HepG2 (cell line): ENCODE results near the gene SMIM22. TPM values are rescaled to one million over a fixed set of nuclear protein-coding genes. Genes with fewer than 3 reads are reported as not detected.
A peak's percentile ranks its signal among the peaks of the same experiment; 100 is the strongest.

Experiments used
- ATAC-seq: fragments of 200-7000 bp; cut with Tn5 transposase; 3 replicates; pipeline ENCODE4 v1.9.1; 2020; ENCODE audit warnings: mild to moderate bottlenecking, moderate library complexity
- BruUV-seq: library from RNA; stranded (reverse); fragments of 400-500 nt; replicated peaks from 2 replicates; lab custom pipeline; 2021; lab: Mats Ljungman, UMichigan
- CTCF ChIA-PET: fragments of 300-600 bp; formaldehyde crosslinking; extraction: SDS; loops from one replicate; lab custom pipeline; 2021; ENCODE audit warnings: low total read pairs, inconsistent platforms, low intra/inter-chr PET ratio; lab: Yijun Ruan, JAX
- POLR2A ChIA-PET: fragments of 350-600 bp; sonication (Branson Sonifier 250); formaldehyde crosslinking; loops from one replicate; lab custom pipeline; 2020; ENCODE audit warnings: antibody characterized with exemption, inconsistent platforms; lab: Yijun Ruan, JAX
- DNase-seq: peaks from one replicate; pipeline ENCODE4 v3.0.0-alpha.2; 2015; ENCODE audit warnings: low spot score
- FAIRE-seq: peaks from 3 replicates; lab custom pipeline; 2011; peaks lifted over from hg19 to GRCh38; lab: Jason Lieb, UNC
- H2AFZ ChIP-seq: one replicate; pipeline ENCODE4 v1.6.1; 2011; ENCODE audit warnings: low read length, inconsistent platforms
- H3K27ac ChIP-seq: fragments of 300-600 bp; 3 replicates; pipeline ENCODE4 v1.8.0; 2011; ENCODE audit warnings: mixed run types, mild to moderate bottlenecking, mixed read lengths, low read length, inconsistent platforms; ENCODE audit not compliant: insufficient read depth; ENCODE audit errors: extremely low read length
- H3K27me3 ChIP-seq, 2 experiments: fragments of 200-600 bp in 1 of 2; 2 replicates in 1 of 2; 3 replicates in 1 of 2; pipeline versions ENCODE4 v1.6.0 to v1.8.0; 2011; ENCODE audit warnings: low read length in 2 of 2, mild to moderate bottlenecking in 2 of 2, moderate library complexity in 2 of 2, inconsistent platforms in 1 of 2; ENCODE audit not compliant: insufficient read depth in 2 of 2, control insufficient read depth in 1 of 2
- H3K36me3 ChIP-seq, 2 experiments: fragments of 200-600 bp in 1 of 2; replicated peaks in 1 of 2; 2 replicates in 1 of 2; 3 replicates in 1 of 2; pipeline versions ENCODE4 v1.5.1 to v1.8.0; 2011; ENCODE audit warnings: low read length in 2 of 2, inconsistent platforms in 1 of 2; ENCODE audit not compliant: insufficient read depth in 2 of 2, control insufficient read depth in 1 of 2
- H3K4me1 ChIP-seq: 2 replicates; pipeline ENCODE4 v1.5.1; 2012; ENCODE audit warnings: low read length, inconsistent platforms; ENCODE audit not compliant: insufficient read depth
- H3K4me2 ChIP-seq: 2 replicates; pipeline ENCODE4 v1.6.0; 2011; ENCODE audit warnings: low read depth, low read length, inconsistent platforms
- H3K4me3 ChIP-seq, 3 experiments: fragments of 200-600 bp in 1 of 3; sonication (generic), shearing (Covaris generic) in 1 of 3; replicated peaks in 1 of 3; 2 replicates each; pipeline ENCODE4 v1.5.1; 2011 to 2016; ENCODE audit warnings: low read length in 3 of 3, inconsistent platforms in 2 of 3, low read depth in 2 of 3, mild to moderate bottlenecking in 2 of 3, control low read depth in 1 of 3, mixed read lengths in 1 of 3; ENCODE audit not compliant: insufficient read depth in 1 of 3
- H3K79me2 ChIP-seq: one replicate; pipeline ENCODE4 v1.6.1; 2011; ENCODE audit warnings: low read length, inconsistent platforms; ENCODE audit not compliant: insufficient read depth
- H3K9ac ChIP-seq: 2 replicates; pipeline ENCODE4 v1.6.0; 2011; ENCODE audit warnings: mild to moderate bottlenecking, low read depth, low read length, inconsistent platforms; ENCODE audit not compliant: insufficient read depth
- H3K9me3 ChIP-seq: 2 replicates; pipeline ENCODE4 v1.5.1; 2012; ENCODE audit warnings: mild to moderate bottlenecking, low read length
- H4K20me1 ChIP-seq: 2 replicates; pipeline ENCODE4 v1.6.0; 2011; ENCODE audit warnings: inconsistent platforms, mild to moderate bottlenecking, low read length, moderate library complexity; ENCODE audit not compliant: insufficient read depth
- KDM2A ChIP-seq: sonication (generic); formaldehyde crosslinking; IDR thresholded peaks from 2 replicates; pipeline ENCODE4 v1.4.0; 2020; ENCODE audit warnings: low read depth, missing genetic modification reagents, borderline replicate concordance
- ONECUT2 ChIP-seq: sonication (generic); formaldehyde crosslinking; IDR thresholded peaks from 2 replicates; pipeline ENCODE4 v1.4.0; 2020; ENCODE audit warnings: missing genetic modification reagents
- SKI ChIP-seq: fragments of 450-650 bp; IDR thresholded peaks from one replicate; pipeline ENCODE4 v1.6.1; 2018; ENCODE audit warnings: mild to moderate bottlenecking; ENCODE audit not compliant: partially characterized antibody
- WGBS: methylation state at CpG from one replicate; pipeline ENCODE4 v1.1.6; 2017; ENCODE audit warnings: low lambda C conversion rate; 5-methylcytosine and 5-hydroxymethylcytosine counted together
- in situ Hi-C: cut with HindIII; loops from 2 replicates; pipeline ENCODE4 v1.10.0; 2017; ENCODE audit warnings: low pct_unique_long_range_greater_than_20kb; ENCODE audit not compliant: extremely low pct_ligation_motif_present
- intact Hi-C: fragments of 100-400 bp; cut with micrococcal nuclease; formaldehyde crosslinking; loops from one replicate; pipeline ENCODE4 v1.10.0; 2022; ENCODE audit not compliant: unreplicated experiment
- polyA plus RNA-seq, 8 experiments: library from polyadenylated mRNA; depleted of rRNA in 3 of 8; stranded (reverse) in 7 of 8; unstranded in 1 of 8; fragments of >200 nt; fragmentation: Illumina TruSeq in 4 of 8; extraction: Trizol in 4 of 8; gene quantifications; 2 replicates each; pipeline versions ENCODE4 v1.2.1 to v1.2.3, GENCODE V29; 2011 to 2016; ENCODE audit warnings: low read depth in 4 of 8, missing spikeins in 1 of 8, mixed read lengths in 1 of 8; ENCODE audit not compliant: insufficient read depth in 1 of 8
- total RNA-seq, 5 experiments: library from RNA; depleted of rRNA; stranded (reverse); fragments of >200 nt; fragmentation: Illumina TruSeq; extraction: Trizol; gene quantifications; 2 replicates each; pipeline ENCODE4 v1.2.3, GENCODE V29; 2016; ENCODE audit warnings: low read depth in 1 of 5
- TF ChIP-seq, protein P1 (sequence below): sonication (generic); formaldehyde crosslinking; IDR thresholded peaks from 2 replicates; pipeline ENCODE4 v1.4.0; 2020; ENCODE audit warnings: missing genetic modification reagents
- TF ChIP-seq, protein P2 (sequence below): sonication (generic); formaldehyde crosslinking; IDR thresholded peaks from 2 replicates; pipeline ENCODE4 v1.5.0; 2020; ENCODE audit warnings: mild to moderate bottlenecking, missing genetic modification reagents

The SMIM22 gene
- total and polyA plus RNA-seq, 2 of the 13 experiments (the other 11 are each of a cell fraction or from before 2014, with no cell fraction given) = not detected

DNA sequence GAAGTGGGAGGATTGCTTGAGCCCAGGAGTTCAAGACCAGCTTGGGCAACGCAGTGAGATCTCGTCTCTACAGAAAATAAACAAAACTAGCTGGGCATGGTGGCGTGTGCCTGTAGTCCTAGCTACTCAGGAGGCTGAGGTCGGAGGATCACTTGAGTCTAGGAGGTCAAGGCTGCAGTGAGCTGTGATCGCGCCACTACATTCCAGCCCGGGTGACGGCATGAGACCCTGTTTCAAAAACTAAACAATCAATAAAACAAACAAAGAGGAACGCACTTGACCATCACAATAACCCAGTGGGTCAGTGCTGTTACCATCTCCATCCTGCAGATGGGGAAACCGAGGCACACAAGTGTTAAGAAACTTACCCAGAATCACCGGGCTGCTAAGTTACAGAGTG lies 41.9 kb upstream of the SMIM22 start:
- H3K27me3 ChIP-seq = no peaks in the 10 kb centered on the region
- 82% methylated on average over 11 of the region's 11 CpGs for WGBS
- TF ChIP-seq, protein P1, sequence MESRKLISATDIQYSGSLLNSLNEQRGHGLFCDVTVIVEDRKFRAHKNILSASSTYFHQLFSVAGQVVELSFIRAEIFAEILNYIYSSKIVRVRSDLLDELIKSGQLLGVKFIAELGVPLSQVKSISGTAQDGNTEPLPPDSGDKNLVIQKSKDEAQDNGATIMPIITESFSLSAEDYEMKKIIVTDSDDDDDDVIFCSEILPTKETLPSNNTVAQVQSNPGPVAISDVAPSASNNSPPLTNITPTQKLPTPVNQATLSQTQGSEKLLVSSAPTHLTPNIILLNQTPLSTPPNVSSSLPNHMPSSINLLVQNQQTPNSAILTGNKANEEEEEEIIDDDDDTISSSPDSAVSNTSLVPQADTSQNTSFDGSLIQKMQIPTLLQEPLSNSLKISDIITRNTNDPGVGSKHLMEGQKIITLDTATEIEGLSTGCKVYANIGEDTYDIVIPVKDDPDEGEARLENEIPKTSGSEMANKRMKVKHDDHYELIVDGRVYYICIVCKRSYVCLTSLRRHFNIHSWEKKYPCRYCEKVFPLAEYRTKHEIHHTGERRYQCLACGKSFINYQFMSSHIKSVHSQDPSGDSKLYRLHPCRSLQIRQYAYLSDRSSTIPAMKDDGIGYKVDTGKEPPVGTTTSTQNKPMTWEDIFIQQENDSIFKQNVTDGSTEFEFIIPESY (CRISPR knock-in tag) = peak; percentile 82
- TF ChIP-seq, protein P2, sequence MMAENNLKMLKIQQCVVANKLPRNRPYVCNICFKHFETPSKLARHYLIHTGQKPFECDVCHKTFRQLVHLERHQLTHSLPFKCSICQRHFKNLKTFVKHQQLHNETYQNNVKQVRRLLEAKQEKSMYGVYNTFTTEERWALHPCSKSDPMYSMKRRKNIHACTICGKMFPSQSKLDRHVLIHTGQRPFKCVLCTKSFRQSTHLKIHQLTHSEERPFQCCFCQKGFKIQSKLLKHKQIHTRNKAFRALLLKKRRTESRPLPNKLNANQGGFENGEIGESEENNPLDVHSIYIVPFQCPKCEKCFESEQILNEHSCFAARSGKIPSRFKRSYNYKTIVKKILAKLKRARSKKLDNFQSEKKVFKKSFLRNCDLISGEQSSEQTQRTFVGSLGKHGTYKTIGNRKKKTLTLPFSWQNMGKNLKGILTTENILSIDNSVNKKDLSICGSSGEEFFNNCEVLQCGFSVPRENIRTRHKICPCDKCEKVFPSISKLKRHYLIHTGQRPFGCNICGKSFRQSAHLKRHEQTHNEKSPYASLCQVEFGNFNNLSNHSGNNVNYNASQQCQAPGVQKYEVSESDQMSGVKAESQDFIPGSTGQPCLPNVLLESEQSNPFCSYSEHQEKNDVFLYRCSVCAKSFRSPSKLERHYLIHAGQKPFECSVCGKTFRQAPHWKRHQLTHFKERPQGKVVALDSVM (CRISPR knock-in tag) = peak; percentile 91
- TF ChIP-seq KDM2A (CRISPR knock-in tag) (no peak), SKI (peak; percentile 41), ONECUT2 (CRISPR knock-in tag) (0 out of 2 replicates have a peak, but pooled peaks have one; percentile 42)
- TF ChIP-seq, all 625 proteins: peak for 4
- no peak overlapping the region for H3K9ac ChIP-seq
- H2AFZ ChIP-seq = no peak overlapping the region
- H3K9me3 ChIP-seq = no peaks in the 10 kb centered on the region; the same call in 1 of the 2 replicates
- ATAC-seq = no peak
- H3K4me1 ChIP-seq = no peaks in the 10 kb centered on the region
- DNase-seq = no peak
- BruUV-seq = no TSS peak
- ChIA-PET POLR2A (interaction anchor here (1.0 kb wide), 1 partner anchor 15 kb away, joined by 4 read pairs; no protein-coding TSS in a partner anchor), CTCF (no interaction called here)
- no peak overlapping the region for H3K27ac ChIP-seq
- intact Hi-C loops (no loop called here), in situ Hi-C loops (no loop called here)
- H4K20me1 ChIP-seq = no peaks in the 10 kb centered on the region
- H3K36me3 ChIP-seq = peaks cover 20 to 48% of the 10 kb centered on the region in 2 experiments
- no peak overlapping the region for H3K4me2 ChIP-seq
- no peak overlapping the region for H3K4me3 ChIP-seq
- H3K79me2 ChIP-seq = peaks cover 3% of the 10 kb centered on the region
- no peak for FAIRE-seq
